ENCODE measurements around the gene KRTAP21-3.

DNA sequence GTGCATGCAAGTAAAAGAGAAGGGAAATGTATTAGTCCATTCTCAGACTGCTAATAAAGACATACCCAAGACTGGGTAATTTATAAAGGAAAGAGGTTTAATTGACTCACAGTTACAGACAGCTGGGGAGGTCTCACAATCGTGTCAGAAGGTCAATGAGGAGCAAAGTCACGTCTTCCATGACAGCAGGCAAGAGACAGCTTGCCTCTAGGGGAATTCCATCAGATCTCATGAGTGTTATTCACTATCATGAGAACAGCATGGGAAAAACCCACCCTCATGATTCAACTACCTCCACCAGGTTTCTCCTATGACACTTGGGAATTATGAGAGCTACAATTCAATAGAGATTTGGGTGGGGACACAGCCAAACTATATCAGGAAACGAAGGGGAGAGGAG is 8.1 kb downstream of the KRTAP21-3 start:
- TF ChIP-seq, protein P1, sequence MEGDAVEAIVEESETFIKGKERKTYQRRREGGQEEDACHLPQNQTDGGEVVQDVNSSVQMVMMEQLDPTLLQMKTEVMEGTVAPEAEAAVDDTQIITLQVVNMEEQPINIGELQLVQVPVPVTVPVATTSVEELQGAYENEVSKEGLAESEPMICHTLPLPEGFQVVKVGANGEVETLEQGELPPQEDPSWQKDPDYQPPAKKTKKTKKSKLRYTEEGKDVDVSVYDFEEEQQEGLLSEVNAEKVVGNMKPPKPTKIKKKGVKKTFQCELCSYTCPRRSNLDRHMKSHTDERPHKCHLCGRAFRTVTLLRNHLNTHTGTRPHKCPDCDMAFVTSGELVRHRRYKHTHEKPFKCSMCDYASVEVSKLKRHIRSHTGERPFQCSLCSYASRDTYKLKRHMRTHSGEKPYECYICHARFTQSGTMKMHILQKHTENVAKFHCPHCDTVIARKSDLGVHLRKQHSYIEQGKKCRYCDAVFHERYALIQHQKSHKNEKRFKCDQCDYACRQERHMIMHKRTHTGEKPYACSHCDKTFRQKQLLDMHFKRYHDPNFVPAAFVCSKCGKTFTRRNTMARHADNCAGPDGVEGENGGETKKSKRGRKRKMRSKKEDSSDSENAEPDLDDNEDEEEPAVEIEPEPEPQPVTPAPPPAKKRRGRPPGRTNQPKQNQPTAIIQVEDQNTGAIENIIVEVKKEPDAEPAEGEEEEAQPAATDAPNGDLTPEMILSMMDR (IDR thresholded peaks at IDR 0.05; ENCODE audit: low read depth, low read length), result no peak
- TF ChIP-seq EZH2phosphoT487 (IDR thresholded peaks at IDR 0.05; ENCODE audit: low read depth), result no peak

All from OCI-LY3 (cell line).